LNCAP (cell line): ENCODE data around the gene AFF2.

Experiments
- TF ChIP-seq, protein P1 (sequence below): fragments of 450-650 bp; IDR thresholded peaks from 2 replicates; pipeline ENCODE4 v1.5.1; 2017; ENCODE audit warnings: mild to moderate bottlenecking

AFF2 gene

DNA sequence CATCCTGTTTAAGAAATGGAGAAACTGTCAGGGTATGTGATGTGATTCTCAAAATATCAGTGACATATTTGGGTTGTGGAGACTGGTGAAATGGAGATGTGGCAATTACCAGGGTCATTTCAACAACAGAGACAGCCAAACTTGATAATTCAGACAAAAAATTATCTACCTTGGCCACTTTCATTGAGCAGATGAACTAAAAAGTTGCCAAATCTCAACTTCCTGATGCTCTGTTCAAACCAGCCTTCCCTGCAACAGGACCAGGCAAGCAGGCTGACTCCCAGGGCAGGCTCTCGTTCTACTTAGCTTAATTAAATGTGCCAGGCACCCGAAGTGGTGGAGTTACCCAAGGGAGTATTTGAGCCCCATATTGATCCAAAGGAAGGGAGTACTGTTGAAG, 199.6 kb downstream of the AFF2 start:
- TF ChIP-seq, protein P1, sequence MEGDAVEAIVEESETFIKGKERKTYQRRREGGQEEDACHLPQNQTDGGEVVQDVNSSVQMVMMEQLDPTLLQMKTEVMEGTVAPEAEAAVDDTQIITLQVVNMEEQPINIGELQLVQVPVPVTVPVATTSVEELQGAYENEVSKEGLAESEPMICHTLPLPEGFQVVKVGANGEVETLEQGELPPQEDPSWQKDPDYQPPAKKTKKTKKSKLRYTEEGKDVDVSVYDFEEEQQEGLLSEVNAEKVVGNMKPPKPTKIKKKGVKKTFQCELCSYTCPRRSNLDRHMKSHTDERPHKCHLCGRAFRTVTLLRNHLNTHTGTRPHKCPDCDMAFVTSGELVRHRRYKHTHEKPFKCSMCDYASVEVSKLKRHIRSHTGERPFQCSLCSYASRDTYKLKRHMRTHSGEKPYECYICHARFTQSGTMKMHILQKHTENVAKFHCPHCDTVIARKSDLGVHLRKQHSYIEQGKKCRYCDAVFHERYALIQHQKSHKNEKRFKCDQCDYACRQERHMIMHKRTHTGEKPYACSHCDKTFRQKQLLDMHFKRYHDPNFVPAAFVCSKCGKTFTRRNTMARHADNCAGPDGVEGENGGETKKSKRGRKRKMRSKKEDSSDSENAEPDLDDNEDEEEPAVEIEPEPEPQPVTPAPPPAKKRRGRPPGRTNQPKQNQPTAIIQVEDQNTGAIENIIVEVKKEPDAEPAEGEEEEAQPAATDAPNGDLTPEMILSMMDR: no peak

- TF ChIP-seq, protein P1: no peak
These were observed 213.6 kb downstream of the AFF2 start for GRCh38 chrX:148713981-148714380.

DNA sequence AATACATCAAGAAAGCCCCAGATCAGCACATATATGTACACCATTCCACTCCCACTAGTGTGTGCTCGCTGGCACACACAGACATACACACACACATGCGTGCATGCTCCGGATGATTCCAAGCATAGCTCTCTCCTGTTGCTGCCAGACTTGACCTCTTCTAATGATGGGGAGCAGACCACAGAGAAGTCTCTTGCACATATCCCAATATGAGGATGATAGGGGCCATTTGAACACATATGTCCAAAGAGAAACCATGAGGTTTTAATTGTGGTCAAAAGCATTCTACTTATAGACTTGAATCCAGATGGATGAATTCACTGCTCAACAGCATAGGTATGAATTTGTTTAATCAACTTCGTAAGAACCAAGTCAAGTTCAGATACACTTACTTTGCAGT, 214.9 kb downstream of the AFF2 start:
- TF ChIP-seq, protein P1: no peak

DNA sequence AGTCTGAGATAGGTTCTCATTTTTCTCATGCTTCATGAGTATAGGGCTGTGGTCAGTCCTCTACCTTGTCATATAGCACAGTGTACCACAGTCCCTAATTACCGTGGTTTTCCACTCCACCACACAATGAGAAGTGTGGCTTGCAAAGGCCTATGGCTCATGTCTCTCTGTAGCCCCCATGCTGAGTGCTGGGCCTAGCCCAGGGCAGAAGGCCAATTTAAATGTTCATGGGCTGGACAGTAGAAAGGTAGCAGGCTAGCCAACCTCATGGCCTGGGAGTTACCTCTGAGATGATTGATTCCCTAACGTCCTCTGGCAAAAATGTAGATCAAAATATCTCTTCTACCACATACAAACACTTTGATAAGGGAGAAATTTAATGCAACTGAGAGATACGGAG, 222.5 kb downstream of the AFF2 start:
- TF ChIP-seq, protein P1: no peak

DNA sequence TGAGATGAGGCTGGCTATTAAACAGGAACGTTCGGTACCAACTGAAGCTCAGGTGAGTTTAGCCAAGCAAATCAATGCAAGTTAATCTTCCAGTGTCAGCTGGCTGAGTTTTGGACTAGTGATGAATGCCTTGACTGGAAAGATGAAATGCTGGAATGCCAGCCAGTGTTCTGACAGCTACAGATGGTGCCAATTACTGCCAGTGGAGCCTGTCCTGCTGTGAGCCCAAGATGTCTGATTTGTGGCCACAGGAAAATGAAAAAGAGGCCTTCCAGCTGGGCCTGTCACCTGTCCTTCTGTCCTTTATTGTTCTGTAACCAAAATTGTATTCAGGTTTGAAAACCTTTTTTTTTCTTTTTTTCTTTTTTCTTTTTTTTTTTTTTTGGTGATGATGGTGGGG, 223.1 kb downstream of the AFF2 start:
- TF ChIP-seq, protein P1: no peak

GRCh38 chrX:148728901-148729300, 228.5 kb downstream of the AFF2 start:
- TF ChIP-seq, protein P1: no peak

GRCh38 chrX:148732743-148733142, 232.3 kb downstream of the AFF2 start:
- TF ChIP-seq, protein P1: no peak

DNA sequence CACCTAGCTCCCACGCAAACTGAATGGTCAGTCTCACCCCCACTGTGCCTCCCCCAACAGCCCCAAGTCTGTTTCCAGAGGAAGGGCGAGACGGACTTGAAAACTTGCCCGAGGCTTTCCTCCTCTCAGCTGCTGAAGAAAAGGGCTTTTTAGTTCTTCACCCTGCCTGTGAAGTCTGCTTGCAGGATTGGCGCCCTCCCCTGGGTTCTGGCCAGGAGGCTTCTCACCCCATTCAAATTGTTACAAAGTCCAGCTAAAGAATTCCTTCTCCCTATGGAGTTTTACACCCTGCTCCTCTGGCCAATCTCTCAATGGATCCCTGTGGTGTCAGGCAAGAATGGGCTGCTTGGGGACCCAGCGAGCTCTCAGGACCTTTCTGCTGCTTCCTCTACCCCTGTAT, 241.0 kb downstream of the AFF2 start:
- TF ChIP-seq, protein P1: no peak
